Fibroblast of skin of right biceps (primary cell): ENCODE data around the gene SRSF1.

Experiments
- DNase-seq: peaks from one replicate; pipeline ENCODE4 v3.0.0-alpha.2; 2013

SRSF1 gene

DNA sequence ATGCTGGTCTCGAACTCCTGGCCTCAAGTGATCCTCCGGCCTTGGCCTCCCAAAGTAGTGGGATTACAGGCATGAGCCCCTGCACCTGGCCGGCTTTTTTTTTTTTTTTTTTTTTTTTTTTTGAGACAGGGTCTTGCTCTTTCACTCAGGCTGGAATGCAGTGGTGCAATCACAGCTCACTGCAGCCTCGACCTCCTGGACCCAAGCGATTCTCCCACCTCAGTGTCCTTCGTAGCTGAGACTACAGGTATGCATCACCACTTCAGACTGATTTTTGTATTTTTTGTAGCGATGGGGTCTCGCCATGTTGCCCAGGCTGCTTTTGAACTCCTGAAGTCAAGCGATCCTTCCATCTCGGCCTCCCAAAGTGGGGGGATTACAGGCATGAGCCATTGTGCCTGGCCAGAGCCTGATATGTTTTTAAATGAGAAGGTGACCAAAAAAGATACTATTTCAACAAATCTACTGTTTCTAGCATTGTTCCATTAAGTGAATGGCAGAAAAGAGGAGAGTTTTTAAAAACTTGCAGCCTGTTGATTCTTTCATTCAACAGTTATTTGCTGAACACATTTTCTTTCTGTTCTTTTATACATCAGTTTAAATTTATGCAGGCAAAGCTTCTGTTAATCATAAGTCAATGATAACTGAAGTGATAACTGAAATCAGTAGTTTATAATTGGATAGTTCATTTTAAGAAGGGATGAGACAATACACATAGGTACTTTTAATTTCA, 3.2 kb upstream of the SRSF1 start:
- no peak for DNase-seq

DNA sequence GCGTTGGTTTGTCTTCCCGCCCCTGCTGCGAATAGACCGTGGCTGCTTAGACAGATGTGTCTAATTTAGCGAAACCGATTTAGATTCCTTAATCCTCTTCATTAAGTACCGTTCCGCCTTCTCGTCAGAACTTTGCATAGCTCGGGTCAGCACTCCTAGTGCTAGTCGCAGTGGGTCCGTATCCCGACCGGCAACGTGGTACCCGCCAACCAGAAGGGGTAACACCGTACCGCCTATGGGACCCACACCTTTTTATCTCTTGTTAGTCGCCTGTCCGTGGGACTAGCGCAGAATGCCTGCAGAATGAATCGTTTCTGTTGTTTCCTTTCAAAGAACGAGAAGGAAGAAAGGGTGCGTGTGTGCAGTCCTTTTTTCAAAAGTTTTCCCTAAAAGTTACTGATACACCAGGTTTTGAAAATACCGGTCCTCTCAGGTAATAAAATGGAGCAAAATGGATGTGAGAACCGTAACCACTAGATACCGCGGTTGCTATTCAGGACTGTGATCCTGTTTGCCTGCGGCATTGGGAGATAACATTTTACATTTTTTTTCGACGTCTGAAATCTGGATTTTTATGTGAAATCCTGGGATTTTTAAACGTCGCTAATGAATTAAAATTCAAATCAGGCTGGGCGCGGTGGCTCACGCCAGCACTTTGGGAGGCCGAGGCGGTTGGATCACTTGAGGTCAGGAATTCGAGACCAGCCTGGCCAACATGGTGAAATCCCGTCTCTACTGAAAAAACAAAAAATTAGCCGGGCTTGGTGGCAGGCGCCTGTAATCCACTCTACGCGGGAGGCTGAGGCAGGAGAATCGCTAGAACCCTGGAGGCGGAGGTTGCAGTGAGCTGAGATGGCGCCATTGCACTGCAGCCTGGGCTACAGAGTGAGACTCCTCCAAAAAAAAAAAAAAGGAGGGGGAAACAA, 998 bp upstream of the SRSF1 start:
- DNase-seq, result no peak

DNA sequence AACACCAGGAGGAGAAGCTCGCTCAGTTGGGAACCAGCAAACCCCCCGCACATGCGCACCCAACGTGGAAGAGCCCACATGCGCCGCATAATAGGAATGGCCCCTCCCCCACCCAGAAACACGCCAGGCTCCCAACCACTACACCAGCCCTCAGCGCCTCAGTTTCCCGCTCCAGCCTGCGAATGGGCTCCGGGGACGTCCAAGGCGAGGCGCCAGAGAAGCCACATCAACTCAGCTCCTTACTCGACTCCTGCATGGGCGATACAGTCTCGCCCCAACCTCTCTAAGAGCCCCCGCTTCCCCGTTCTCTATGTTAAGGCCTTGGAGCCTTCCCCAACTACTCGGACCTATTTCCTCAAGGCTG, 504 bp downstream of the SRSF1 start:
- peak; percentile 83 for DNase-seq

DNA sequence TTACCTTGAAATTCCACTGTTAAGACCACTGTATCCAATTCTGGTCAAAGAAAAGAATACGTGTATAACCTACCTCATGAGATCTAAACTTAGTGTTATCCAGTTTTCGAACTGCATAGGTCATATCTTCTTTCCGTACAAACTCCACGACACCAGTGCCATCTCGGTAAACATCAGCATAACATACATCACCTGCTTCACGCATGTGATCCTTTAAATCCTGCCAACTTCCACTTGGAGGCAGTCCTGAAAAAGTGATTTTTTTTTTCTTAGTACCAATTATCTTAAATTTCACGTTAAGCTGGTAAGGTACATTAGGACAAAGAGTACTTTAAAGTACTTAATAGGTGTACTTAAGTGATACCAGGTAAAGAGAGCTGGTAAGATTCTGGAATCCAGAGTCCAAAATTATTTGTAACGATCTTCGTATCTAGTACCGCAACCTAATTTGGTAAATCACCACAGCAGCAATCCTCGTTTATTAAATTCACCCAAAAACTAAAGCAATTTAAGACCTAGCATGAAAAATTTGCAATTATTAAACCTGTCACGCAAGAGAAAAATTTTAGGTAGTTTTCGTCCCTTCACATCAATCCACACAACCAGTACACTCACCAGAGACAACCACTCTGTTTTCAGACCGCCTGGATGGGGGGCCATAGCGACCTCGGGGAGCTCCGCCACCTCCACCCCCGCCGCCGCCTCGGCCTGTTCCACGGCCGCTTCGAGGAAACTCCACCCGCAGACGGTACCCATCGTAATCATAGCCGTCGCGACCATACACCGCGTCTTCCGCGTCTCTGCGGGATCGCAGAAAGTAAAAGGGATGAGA, 1.1 kb downstream of the SRSF1 start:
- DNase-seq, result no peak

DNA sequence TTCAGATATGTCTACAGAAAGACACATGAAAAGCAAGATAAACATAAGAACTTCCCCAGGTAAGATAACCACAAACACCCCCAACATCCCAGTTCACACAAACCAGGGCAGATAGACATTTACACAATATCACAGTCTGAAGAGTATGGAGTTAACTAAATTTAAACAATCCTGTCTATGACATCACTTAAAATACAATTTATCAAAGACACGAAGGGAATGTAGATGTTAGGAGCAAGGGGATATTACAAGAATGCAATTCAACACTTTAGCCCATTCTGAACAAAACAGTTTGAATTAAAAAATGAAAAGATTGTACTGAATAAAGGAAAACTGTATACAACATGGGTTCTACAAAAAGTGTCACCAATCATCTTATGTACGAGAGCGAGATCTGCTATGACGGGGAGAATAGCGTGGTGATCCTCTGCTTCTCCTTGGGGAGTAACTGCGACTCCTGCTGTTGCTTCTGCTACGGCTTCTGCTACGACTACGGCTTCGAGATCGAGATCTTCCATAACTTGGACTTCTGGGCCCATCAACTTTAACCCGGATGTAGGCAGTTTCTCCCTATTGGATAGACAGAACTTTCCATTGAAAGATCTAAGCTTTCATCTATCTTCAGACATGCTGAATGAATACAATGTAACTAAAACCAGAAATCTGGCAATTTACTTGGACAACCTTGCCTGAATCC, 1.9 kb downstream of the SRSF1 start:
- DNase-seq, result no peak

DNA sequence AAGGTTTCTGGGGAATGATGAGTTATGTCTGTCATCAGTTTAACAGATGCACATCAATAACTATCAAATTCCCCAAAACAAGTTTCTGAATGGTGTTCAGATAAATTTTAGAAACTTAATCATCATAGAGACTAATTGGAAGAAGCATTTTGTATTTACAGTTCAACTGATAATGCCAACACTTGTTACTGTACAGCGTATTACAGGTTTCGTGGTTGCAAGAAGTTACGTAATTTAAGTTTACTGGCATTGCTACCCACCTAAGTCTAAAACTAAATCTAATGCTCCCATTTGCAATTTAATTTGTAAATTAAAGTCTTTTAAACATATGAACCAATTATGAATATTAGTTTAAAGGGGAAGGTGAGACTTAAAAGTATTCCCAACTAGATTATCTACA, 3.0 kb downstream of the SRSF1 start:
- no peak for DNase-seq

DNA sequence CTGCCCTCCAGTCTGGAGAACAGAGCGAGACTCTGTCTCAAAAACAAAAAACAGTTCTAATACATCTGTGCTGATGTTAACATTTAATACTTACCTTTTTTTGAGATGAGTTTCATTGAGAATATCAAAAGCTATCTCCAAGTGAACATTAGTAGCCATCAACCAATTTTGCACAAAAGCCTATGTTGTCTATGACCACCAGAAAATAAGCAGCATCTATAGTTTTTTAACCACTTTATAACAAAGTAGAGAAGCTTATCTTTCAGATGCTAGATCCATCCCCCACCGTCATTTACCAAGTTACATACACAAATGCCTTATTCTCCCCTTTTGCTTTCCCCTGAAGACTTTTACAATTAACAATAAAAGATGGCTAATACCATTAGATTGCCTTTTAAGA, 4.1 kb downstream of the SRSF1 start:
- no peak for DNase-seq

DNA sequence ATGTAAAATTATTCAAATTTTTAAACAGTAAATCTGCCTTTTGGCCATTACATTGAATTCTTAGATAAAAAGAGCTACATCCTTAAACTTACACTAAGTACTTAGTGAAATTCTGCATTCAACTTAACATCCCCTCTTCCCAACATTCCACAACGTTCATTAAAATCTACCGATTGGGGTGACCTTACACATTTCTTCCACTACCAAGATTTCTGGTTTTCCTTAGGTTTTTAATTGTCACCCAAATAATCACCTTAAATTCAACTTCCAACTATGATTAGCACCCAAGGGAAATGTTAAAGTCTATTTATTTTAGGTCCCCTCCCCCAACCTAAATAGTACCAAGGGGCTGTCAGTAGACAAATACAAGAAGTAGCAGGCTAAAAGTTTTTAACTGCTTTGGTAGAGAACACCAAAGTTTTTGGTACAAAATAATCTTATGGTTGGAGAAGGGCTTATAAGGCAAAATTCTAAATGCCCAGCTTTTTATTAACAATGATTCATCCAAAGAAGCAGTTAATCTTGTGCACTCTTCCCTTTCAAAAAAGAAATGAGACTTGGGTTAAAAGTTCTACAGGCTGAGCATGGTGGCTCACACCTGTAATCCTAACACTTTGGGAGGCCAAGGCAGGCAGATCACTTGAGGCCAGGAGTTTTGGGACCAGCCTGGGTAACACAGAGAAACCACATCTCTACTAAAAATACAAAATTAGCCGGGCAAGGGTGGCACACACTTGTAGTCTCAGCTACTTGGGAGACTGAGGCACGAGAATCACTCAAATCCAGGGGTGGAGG, 4.7 kb downstream of the SRSF1 start:
- no peak for DNase-seq

DNA sequence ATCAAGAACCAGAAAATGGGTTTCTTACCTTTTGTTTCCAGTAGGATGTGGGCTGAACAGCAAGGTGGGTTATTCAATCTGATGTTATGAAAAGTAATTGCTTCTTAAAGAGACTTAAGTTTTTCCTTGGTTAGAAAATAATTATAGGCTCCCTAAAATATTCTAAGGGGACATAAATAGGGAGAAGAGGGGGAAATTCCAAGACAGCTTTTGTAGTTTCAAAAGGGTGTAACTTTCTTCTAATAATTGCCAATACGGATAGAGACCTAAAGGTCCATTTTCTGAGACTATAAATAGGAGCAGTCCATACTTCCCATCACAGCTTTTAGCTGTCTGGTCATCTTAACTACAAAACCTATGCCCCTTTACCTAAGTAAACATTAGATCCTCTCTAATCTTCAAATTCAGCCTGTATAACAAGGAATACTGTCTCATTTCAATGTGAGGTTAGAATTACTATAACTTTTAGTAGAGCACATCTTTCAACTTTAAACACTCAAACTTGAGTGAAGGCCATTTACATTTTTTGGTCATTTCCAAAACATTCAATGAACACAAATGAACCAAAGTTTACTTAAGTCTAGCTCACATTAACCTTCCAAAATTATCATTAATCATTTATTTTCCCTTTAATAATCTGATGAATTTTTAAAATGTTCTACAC, 5.5 kb downstream of the SRSF1 start:
- DNase-seq, result no peak

DNA sequence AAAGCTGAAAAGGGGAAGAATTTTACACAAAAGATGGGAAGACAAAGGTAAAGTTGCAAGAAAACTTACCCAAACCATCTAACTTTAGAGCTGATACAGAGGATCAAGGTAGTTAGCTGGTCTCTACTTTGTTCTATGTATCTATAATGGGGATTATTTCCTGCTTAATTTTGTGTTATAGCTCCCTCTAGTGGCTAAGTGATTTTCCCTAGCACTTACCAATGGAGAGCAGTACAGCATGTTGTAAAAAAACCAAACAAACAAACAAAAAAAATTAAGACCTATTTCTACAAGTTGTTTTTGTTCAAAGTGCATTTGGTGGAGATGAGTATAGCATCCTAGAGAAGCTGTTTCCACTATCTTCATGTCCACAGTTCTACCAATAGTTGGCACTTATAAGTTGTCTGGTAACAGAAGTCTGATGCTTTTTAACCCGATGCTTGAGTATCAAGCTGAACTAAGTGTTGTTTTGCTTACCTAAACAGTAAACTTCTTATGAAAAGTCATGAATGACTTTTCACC, 7.5 kb downstream of the SRSF1 start:
- DNase-seq, result peak; percentile 65

DNA sequence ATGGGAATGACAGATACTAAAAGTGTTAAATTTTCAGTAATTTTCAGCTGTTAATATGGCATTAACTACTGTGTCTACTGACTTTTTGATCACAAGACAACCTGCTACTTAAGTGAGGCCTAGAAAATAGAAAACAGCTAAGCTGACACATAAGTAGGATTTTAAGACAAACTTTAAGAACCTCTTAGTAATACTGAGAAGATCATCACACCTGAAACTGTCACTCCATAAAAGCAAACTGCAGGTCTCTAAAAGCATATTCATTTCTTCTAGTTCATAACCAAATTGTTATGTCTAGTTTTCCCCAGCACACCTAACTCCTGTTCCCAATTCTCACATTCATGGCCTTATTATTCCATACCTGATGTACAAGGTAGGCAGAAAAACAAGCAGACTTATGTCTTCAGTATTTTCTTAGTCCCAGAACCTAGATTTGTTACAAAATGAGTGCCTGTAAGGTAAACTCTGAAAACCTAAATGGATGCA, 8.0 kb downstream of the SRSF1 start:
- DNase-seq, result no peak

DNA sequence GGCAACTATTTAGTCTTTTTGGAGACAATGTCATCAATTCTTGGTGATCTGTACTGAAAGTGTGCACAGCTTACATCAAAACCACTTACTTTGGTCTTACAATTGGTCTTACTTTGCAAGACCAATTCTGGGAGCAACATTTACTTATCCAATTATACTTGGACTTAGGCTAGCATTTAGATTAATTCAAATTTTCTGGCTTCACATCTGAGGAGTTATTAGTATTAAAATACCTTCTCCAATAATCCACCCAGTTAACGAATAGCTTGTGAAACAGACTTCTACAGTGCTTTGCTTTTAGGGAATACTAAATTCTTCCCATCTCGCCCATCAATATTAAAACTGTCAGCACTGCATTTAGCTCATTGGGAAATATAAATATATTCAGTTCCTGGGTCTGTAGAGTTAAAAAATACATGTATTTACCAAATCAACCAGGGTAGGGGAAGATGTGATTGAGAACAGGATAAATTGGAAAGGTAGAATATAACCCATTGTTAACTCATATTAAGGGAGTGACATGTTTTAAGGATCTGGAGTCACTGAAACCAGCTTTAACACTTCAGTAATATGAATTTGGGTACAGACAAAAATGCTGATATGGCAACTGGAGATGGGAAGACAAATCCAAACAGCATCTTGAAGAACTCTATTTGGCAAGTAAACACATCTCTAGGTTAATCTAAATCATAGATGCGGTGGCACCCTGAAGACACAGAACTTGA, 9.8 kb downstream of the SRSF1 start:
- no peak for DNase-seq

DNA sequence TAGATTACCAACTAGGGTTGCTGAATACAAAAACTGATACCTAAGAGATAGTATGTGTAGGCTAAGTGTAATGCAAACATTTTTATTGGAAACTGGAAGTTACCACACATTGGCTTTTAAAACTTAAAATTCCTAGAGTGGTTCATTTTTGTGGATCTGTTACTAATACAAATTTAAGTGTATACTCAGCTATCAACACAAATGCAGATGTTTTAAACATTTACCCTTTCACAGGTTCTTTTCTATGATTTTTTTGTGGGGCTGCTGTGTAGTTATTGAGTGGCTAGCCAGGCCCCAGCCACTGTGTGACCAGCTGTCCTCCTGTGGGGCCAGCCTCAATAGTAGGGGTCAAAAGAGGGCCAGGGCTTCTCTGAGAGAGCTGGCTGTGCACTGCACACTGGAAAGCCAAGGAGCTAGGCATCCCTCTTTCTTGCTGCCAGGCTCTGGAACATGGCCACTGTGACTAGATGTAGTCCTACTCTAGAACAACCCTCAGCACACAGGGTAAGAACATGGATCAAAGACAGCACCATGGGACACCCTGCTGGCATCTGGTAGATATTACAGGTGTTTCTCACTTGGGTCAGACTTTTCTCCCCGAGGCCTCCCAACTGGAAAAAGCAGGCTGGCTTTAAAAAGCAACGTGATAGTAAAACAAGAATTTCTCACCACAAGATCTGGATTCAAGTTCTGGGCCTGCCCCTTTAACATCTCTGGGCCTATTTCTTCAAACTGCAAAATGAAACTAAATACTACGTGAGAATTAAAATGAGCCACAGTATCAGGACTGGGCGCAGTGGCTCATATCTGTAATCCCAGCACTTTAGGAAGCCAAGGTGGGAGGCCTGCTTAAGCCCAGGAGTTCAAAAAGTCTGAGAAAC, 11.7 kb downstream of the SRSF1 start:
- DNase-seq, result peak; percentile 81

DNA sequence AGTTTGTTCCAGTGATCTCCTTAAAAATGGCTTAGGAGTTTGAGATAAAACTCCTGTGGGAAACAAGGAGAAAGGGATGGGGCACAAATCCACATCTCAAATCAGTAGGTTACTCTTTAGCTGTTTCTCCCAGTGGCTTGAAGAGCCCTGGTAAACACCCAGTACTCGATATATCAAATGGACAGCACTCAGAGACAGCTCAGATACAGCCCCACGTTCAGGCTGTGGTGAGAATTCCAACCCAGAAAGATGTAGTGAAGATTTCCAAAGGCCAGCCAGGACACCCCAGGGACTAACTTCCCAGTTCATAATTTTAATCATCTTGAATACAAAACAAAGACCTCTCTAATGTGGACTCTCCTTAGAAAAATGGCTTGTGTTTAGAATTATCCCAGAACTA, 12.6 kb downstream of the SRSF1 start:
- DNase-seq, result no peak

DNA sequence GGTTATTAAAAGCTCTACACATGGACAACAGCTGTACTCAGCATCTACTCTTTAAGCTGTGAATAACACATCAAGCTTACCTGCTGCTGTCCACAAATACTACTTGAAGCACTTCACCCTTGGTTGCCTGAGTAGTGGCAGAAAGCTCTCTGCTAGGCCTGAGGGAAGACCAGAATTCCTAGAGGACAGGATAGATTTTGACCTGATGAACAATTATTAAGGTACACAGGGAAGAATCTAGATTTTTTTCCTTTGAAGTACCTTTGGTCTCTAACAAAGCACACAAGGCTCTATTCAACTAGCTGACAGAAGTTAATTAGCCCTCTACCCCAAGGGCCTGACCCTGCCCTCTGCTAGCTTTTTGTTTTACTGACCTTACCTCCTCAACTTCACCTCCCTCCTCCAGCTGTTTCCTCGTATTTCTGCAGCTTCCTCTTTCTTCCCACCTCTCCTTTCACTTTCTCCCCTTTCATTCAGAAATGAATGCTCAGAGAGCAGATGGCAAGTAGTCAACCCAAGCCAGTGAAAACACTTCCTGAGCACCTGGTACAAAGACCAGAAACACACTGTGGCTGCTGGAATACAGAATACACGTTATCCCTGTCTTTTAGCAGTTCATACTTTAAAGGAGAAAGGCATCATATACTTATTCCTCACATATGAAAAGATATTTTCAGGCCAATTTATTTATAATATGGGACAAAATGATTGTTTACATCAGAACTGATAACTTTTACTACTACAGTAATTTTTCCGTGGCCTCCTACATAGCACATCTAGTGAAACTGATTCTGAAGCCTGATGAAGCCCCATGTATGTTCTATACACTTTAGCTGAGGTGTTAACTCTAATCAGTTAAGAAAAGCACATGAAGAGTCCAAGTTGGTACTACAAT, 13.3 kb downstream of the SRSF1 start:
- DNase-seq, result no peak

DNA sequence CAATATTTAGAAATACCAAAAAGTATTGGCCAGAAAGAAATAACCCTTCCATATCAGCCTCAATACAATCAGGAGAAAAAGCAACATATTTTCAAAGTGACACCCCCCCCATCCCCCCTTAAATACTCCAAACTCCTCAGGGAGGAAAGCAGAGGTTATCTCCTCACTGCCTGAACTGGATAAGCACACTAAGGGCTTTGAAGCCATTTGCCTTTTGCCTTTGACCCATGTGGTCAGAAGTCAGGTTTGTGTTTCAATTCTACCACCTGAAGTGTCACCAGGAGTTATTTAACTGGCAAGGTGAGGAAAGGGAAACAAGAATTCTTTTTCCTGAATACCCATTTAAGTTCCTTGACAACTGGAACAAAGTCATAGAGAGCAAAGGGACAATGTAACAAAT, 15.5 kb downstream of the SRSF1 start:
- DNase-seq, result no peak

DNA sequence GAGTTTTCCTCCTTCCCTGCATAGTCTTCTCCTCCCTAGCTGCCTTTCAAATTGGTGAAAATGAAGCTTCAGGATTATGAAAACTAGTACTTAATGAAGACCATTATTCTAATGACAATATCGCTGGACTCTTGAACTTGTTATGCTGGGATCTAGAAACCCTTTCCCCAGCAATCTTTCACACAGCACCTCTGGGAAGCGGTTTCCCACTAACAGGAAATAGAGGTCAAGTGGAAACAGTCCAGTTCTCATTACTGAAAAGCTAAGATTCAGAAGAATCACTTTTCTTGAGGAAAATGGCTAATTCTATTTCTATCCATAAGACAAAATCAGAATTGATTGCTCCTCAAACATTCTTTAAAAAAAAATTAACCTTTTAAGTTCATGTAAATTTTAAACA, 17.0 kb downstream of the SRSF1 start:
- DNase-seq, result no peak
